Left cardiac atrium (tissue), 4 donors: Measurements from ENCODE around the gene GPHN. TPM values are rescaled to one million over a fixed set of nuclear protein-coding genes. Genes with fewer than 3 reads are reported as not detected.

Source experiments
- ATAC-seq, 2 donors: fragments of 200-7000 bp; cut with Tn5 transposase; one replicate each; pipeline ENCODE4 v1.9.1; 2020; ENCODE audit warnings: mild to moderate bottlenecking in 2 of 2, moderate library complexity in 2 of 2
- DNase-seq: peaks from one replicate; pipeline ENCODE4 v3.0.0-alpha.2; 2020
- intact Hi-C, 2 donors: fragments of 100-400 bp; cut with DNase I; formaldehyde crosslinking; loops; one replicate each; pipeline versions ENCODE4 v1.14.1 to v1.15.1; 2022 to 2023
- total RNA-seq, 2 donors: library from RNA; stranded (reverse); fragmentation: NEBNext Ultra II Directional; extraction: Animal tissue kit (Norgen Biotek cat#: 25700); gene quantifications; one replicate each; pipeline ENCODE4 v1.2.1, GENCODE V29; 2021
- donor health status: DM: no; HTN: yes; CAD: no.
- donor health status: DM: no; HTN: yes; CAD: no; lungs with severe emphysema.
- donor health status: DM: yes; HTN: yes; CAD: no.
- donor health status: Dilated cardiomyopathy.

GPHN gene
- total RNA-seq, 2 donors from 2014 or later, result 19.9 to 27.8 TPM

DNA sequence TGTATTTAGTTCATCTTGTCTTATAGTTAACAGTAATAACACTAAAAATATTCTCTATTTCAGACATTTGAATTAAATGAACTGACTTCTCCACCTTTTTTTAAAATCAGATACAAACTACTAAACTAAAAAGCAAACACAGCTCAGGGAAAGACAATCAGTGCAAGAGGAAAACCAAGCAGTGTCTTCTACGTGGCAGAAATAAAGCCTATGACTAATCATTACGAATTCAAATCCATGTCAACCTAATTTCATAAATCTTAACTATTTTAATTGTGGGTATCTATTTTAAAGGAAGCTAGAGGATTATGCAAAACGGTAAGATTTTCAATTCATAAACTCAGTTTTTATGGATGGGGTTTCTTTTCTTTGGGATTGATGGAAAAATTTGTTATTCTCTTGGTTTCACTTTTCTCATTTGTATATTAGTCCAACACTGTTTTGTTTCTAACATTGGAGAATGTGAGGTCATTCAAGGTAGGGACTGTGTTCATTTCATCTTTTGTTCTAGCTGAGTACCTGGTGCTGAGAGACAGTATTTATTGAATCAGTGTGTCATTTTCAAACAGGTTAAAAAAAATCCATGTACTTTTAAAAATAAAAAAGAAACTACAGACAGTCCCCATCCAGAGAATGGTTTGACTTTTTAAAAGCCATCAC is 720.5 kb downstream of the GPHN start:
- DNase-seq, result no peak
- intact Hi-C loops, result no loop called here
- no peak for ATAC-seq

Other genes with a start within 250 kb of the GPHN start
- gene CCDC196, start 21.8 kb upstream of the GPHN start, total RNA-seq, result not detected